HL-60 (cell line): ENCODE measurements around the gene RTN4RL1.

Source experiments
- DNase-seq, 2 experiments: peaks; one replicate each; pipeline ENCODE4 v3.0.0-alpha.2; 2010 to 2020; ENCODE audit warnings: low read depth in 1 of 2, low spot score in 1 of 2
- H3K27ac ChIP-seq: fragments of 250-450 bp; sonication (Bioruptor Pico); replicated peaks from 2 replicates; pipeline ENCODE4 v1.5.1; 2020; ENCODE audit warnings: mild to moderate bottlenecking, moderate library complexity
- H3K27me3 ChIP-seq: fragments of 250-450 bp; sonication (Bioruptor Pico); 2 replicates; pipeline ENCODE4 v1.5.1; 2021; ENCODE audit warnings: mild to moderate bottlenecking, moderate library complexity; ENCODE audit not compliant: insufficient read depth, poor library complexity, severe bottlenecking
- H3K4me3 ChIP-seq: replicated peaks from 2 replicates; pipeline ENCODE4 v1.5.1; 2011; ENCODE audit warnings: mild to moderate bottlenecking, control low read depth, low read length; ENCODE audit not compliant: insufficient read depth
- GABPA ChIP-seq: IDR thresholded peaks from 2 replicates; pipeline ENCODE4 v1.6.1; 2012; ENCODE audit warnings: low read depth
- POLR2AphosphoS5 ChIP-seq: IDR thresholded peaks from 2 replicates; pipeline ENCODE4 v1.6.1; 2012; ENCODE audit warnings: low read depth
- SPI1 ChIP-seq: IDR thresholded peaks from 2 replicates; pipeline ENCODE4 v1.6.1; 2012; ENCODE audit warnings: low read depth, mild to moderate bottlenecking, borderline replicate concordance
- TF ChIP-seq, protein P1 (sequence below): IDR thresholded peaks from one replicate; pipeline ENCODE4 v1.5.1; 2011; ENCODE audit warnings: low read length, control low read depth, inconsistent platforms; ENCODE audit not compliant: insufficient read depth
- TF ChIP-seq, protein P2 (sequence below): IDR thresholded peaks from 2 replicates; pipeline ENCODE4 v1.6.1; 2012; ENCODE audit warnings: low read depth; ENCODE audit not compliant: insufficient replicate concordance

RTN4RL1 gene

DNA sequence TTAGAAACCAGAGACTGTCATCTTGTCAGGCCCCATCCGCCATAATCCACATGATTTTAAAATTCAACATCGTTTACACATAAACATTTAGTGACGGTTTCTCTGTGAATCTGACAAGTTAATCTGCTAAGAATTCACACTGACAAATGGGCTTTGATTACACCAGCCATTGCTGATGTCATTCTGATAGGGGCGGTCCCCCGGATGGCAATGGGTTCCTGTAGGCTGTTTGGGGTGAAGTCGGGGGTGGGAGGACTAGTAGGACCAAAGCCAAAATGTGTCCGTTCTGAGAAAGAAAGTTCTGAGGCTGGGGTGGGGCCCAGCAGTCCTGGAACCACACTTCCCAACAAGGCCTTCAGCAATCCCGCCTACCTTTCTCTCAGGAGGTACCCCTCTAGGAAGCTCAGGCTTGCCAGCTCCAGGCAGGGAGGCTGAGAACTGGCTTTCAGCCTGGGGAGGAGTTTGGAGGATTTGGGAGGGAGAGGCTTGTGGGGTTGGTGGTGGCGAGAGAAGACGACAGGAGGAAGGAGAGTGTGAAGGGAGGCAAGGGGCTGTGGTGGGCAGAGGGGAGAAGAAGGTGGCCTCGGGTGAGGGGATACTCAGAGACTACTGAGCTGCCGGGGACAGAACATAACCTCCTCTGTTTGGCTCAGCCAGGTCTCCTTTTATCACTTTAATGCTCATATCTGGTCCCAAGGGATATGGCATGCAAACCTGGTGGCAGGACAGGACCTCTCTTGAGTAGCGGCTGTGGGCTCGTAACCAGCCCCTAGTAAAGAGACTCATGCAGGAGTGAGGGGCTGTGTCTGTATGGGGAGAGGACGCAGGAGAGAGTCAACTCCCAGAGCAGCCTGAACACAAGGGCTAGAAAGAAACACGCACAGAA, 38.4 kb upstream of the RTN4RL1 start:
- no peak for TF ChIP-seq POLR2AphosphoS5
- TF ChIP-seq, protein P1, sequence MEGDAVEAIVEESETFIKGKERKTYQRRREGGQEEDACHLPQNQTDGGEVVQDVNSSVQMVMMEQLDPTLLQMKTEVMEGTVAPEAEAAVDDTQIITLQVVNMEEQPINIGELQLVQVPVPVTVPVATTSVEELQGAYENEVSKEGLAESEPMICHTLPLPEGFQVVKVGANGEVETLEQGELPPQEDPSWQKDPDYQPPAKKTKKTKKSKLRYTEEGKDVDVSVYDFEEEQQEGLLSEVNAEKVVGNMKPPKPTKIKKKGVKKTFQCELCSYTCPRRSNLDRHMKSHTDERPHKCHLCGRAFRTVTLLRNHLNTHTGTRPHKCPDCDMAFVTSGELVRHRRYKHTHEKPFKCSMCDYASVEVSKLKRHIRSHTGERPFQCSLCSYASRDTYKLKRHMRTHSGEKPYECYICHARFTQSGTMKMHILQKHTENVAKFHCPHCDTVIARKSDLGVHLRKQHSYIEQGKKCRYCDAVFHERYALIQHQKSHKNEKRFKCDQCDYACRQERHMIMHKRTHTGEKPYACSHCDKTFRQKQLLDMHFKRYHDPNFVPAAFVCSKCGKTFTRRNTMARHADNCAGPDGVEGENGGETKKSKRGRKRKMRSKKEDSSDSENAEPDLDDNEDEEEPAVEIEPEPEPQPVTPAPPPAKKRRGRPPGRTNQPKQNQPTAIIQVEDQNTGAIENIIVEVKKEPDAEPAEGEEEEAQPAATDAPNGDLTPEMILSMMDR: no peak
- TF ChIP-seq GABPA: no peak
- TF ChIP-seq, protein P2, sequence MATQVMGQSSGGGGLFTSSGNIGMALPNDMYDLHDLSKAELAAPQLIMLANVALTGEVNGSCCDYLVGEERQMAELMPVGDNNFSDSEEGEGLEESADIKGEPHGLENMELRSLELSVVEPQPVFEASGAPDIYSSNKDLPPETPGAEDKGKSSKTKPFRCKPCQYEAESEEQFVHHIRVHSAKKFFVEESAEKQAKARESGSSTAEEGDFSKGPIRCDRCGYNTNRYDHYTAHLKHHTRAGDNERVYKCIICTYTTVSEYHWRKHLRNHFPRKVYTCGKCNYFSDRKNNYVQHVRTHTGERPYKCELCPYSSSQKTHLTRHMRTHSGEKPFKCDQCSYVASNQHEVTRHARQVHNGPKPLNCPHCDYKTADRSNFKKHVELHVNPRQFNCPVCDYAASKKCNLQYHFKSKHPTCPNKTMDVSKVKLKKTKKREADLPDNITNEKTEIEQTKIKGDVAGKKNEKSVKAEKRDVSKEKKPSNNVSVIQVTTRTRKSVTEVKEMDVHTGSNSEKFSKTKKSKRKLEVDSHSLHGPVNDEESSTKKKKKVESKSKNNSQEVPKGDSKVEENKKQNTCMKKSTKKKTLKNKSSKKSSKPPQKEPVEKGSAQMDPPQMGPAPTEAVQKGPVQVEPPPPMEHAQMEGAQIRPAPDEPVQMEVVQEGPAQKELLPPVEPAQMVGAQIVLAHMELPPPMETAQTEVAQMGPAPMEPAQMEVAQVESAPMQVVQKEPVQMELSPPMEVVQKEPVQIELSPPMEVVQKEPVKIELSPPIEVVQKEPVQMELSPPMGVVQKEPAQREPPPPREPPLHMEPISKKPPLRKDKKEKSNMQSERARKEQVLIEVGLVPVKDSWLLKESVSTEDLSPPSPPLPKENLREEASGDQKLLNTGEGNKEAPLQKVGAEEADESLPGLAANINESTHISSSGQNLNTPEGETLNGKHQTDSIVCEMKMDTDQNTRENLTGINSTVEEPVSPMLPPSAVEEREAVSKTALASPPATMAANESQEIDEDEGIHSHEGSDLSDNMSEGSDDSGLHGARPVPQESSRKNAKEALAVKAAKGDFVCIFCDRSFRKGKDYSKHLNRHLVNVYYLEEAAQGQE: no peak
- TF ChIP-seq SPI1: no peak
- no peak overlapping the region for H3K27ac ChIP-seq
- no peak for DNase-seq
- H3K27me3 ChIP-seq: no peaks in the 10 kb centered on the region
- no peak overlapping the region for H3K4me3 ChIP-seq

DNA sequence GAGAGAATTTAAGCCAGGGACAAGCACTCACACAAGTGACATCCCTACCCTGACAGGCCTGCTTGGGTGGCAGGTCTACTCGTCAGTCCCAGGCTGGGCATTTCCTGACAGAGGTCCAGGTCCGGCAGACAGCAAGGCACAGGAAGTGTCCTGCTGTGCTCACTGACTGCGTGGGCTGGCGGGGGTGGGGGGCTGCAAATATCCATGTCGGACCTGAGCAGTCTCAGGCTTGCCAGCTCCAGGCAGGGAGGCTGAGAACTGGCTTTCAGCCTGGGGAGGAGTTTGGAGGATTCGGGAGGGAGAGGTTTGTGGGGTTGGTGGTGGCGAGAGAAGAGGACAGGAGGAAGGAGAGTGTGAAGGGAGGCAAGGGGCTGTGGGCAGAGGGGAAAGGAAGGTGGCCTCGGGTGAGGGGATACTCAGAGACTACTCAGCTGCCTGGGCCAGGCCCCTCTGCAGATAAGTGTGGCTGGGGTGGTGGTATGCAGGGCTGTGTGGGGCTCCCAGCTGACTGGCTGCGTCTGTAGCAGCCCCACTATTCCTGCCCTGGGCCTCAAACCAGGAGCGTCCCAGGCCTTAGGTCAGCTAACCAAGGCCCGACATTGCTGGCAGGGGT, 37.5 kb upstream of the RTN4RL1 start:
- DNase-seq: no peak
- no peak overlapping the region for H3K4me3 ChIP-seq
- no peaks in the 10 kb centered on the region for H3K27me3 ChIP-seq
- no peak overlapping the region for H3K27ac ChIP-seq
- no peak for TF ChIP-seq SPI1
- TF ChIP-seq, protein P1: no peak
- no peak for TF ChIP-seq POLR2AphosphoS5
- TF ChIP-seq, protein P2: no peak
- no peak for TF ChIP-seq GABPA

DNA sequence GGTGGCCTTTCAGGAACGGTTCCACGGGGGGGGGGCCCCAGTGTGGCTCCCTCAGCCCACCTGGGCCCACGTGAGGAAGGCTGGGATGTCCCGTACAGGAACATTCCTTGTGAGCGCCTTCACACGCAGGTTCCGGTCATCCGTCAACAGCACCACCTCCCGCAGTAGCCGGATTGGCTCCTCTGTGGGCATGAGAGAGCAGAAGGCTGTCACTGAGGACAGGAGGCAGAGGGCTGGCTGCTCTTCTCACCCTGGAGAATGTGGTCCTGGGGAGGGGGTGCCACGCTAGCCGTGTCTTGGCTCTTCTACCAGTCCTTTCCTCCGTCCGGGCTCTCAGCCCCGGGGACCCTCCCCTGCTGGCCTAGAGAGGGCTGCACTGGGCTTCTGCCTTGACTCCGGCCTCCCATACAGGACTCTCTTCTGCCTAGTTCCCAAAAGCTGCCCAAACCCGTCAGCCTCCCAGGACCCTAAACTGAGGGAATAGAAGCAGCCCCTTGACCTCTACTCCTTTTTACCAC, 36.4 kb upstream of the RTN4RL1 start:
- no peak for TF ChIP-seq SPI1
- TF ChIP-seq POLR2AphosphoS5: no peak
- TF ChIP-seq GABPA: no peak
- TF ChIP-seq, protein P2: no peak
- TF ChIP-seq, protein P1: no peak
- H3K27me3 ChIP-seq: no peaks in the 10 kb centered on the region
- DNase-seq: no peak
- H3K27ac ChIP-seq: no peak overlapping the region
- no peak overlapping the region for H3K4me3 ChIP-seq
